Measurements from ENCODE around the gene KCNC1.

DNA sequence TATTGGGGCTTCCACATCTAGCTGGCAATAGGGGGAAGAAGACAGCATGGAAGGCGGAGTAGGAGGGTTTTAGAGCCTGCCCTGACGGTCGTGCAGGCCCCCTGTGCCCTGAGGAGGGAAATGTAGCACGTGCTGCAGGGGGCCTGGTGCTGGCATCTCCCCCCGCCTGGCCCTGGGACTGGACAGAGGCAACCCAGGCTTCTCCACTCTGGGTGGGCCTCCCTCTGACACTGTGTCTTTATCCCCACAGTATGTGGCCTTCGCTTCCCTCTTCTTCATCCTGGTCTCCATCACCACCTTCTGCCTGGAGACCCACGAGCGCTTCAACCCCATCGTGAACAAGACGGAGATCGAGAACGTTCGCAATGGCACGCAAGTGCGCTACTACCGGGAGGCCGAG, 36.8 kb downstream of the KCNC1 start:
- TF ChIP-seq, protein P1, sequence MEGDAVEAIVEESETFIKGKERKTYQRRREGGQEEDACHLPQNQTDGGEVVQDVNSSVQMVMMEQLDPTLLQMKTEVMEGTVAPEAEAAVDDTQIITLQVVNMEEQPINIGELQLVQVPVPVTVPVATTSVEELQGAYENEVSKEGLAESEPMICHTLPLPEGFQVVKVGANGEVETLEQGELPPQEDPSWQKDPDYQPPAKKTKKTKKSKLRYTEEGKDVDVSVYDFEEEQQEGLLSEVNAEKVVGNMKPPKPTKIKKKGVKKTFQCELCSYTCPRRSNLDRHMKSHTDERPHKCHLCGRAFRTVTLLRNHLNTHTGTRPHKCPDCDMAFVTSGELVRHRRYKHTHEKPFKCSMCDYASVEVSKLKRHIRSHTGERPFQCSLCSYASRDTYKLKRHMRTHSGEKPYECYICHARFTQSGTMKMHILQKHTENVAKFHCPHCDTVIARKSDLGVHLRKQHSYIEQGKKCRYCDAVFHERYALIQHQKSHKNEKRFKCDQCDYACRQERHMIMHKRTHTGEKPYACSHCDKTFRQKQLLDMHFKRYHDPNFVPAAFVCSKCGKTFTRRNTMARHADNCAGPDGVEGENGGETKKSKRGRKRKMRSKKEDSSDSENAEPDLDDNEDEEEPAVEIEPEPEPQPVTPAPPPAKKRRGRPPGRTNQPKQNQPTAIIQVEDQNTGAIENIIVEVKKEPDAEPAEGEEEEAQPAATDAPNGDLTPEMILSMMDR (IDR thresholded peaks at IDR 0.05; ENCODE audit: poor library complexity), result no peak
- no peak for TF ChIP-seq EZH2 (IDR thresholded peaks at IDR 0.05; ENCODE audit: borderline replicate concordance)
